Astrocyte (in vitro differentiated cells and primary cell): ENCODE data around the gene ME1. TPM values are rescaled to one million over a fixed set of nuclear protein-coding genes. Genes with fewer than 3 reads are reported as not detected.

Source experiments
- DNase-seq: peaks from one replicate; pipeline ENCODE4 v3.0.0-alpha.2; 2010; ENCODE audit warnings: low read depth
- FAIRE-seq: peaks from 2 replicates; lab custom pipeline; 2011; peaks lifted over from hg19 to GRCh38; lab: Jason Lieb, UNC
- H2AFZ ChIP-seq: 2 replicates; pipeline ENCODE4 v1.6.0; 2012; ENCODE audit warnings: low read depth, low read length, inconsistent platforms
- H3K27ac ChIP-seq: 2 replicates; pipeline ENCODE4 v1.5.1; 2011; ENCODE audit warnings: low read depth, low read length, inconsistent platforms
- H3K27me3 ChIP-seq: 2 replicates; pipeline ENCODE4 v1.6.0; 2011; ENCODE audit warnings: low read length, inconsistent platforms; ENCODE audit not compliant: insufficient read depth
- H3K36me3 ChIP-seq: 2 replicates; pipeline ENCODE4 v1.5.1; 2011; ENCODE audit warnings: low read length, inconsistent platforms; ENCODE audit not compliant: insufficient read depth
- H3K4me1 ChIP-seq: 2 replicates; pipeline ENCODE4 v1.5.1; 2011; ENCODE audit warnings: low read length, inconsistent platforms; ENCODE audit not compliant: insufficient read depth
- H3K4me2 ChIP-seq: 2 replicates; pipeline ENCODE4 v1.6.0; 2012; ENCODE audit warnings: low read length, inconsistent platforms
- H3K4me3 ChIP-seq: 2 replicates; pipeline ENCODE4 v1.5.1; 2011; ENCODE audit warnings: low read depth, mild to moderate bottlenecking, low read length, inconsistent platforms; ENCODE audit not compliant: insufficient read depth
- H3K79me2 ChIP-seq: 2 replicates; pipeline ENCODE4 v1.6.0; 2012; ENCODE audit warnings: mild to moderate bottlenecking, low read length, inconsistent platforms; ENCODE audit not compliant: insufficient read depth
- H3K9ac ChIP-seq: 2 replicates; pipeline ENCODE4 v1.6.0; 2012; ENCODE audit warnings: mild to moderate bottlenecking, low read length, inconsistent platforms
- H3K9me3 ChIP-seq: 2 replicates; pipeline ENCODE4 v1.5.1; 2012; ENCODE audit warnings: low read depth, mild to moderate bottlenecking, low read length, inconsistent platforms; ENCODE audit not compliant: insufficient read depth
- H4K20me1 ChIP-seq: 2 replicates; pipeline ENCODE4 v1.6.0; 2012; ENCODE audit warnings: low read length, inconsistent platforms; ENCODE audit not compliant: insufficient read depth
- H3K27ac Mint-ChIP-seq: one replicate; pipeline ENCODE4 v1.8.0; 2021; ENCODE audit warnings: mild to moderate bottlenecking, mixed read lengths; ENCODE audit not compliant: unreplicated experiment
- H3K27me3 Mint-ChIP-seq: one replicate; pipeline ENCODE4 v1.8.0; 2021; ENCODE audit warnings: low read depth, mixed read lengths; ENCODE audit not compliant: unreplicated experiment
- H3K36me3 Mint-ChIP-seq: one replicate; pipeline ENCODE4 v1.8.0; 2021; ENCODE audit warnings: low read depth, mixed read lengths; ENCODE audit not compliant: unreplicated experiment
- H3K4me1 Mint-ChIP-seq: one replicate; pipeline ENCODE4 v1.8.0; 2021; ENCODE audit warnings: low read depth, mixed read lengths; ENCODE audit not compliant: unreplicated experiment
- H3K4me3 Mint-ChIP-seq: one replicate; pipeline ENCODE4 v1.8.0; 2021; ENCODE audit warnings: mild to moderate bottlenecking, moderate library complexity, mixed read lengths; ENCODE audit not compliant: unreplicated experiment
- H3K9me3 Mint-ChIP-seq: one replicate; pipeline ENCODE4 v1.8.0; 2021; ENCODE audit warnings: mild to moderate bottlenecking, mixed read lengths; ENCODE audit not compliant: unreplicated experiment
- CTCF ChIP-seq: IDR thresholded peaks from 2 replicates; pipeline ENCODE4 v1.5.1; 2011; ENCODE audit warnings: low read depth, mild to moderate bottlenecking, inconsistent platforms, low read length, moderate library complexity; ENCODE audit not compliant: insufficient read depth
- EZH2 ChIP-seq: IDR thresholded peaks from 2 replicates; pipeline ENCODE4 v1.6.1; 2012; ENCODE audit warnings: mild to moderate bottlenecking, low read length, inconsistent platforms; ENCODE audit not compliant: insufficient read depth
- total RNA-seq: library from RNA; stranded (reverse); gene quantifications from 2 replicates; pipeline ENCODE4 v1.2.1, GENCODE V29; 2021

Gene ME1
- total RNA-seq, 1 donor from 2014 or later, result 38.5 TPM

DNA sequence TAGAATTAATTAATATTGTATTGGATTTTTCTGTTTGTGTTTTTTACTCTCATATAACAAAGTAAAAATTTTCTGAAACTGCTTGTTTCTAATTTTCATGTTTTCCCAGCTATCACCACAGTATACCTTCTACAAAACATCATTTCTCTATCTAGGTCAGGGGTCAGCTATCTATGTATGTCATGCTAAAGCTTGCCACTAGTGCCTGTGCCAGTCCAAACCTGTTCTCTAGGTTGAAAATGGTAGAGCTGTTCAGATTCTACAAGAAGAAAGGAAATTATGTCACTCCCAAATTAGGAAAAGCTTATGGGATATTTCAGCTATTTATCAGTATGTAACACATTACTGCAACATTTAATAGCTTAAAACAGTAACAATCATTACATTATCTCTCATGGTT lies 5.8 kb upstream of the ME1 start:
- no peak overlapping the region for H3K4me3 ChIP-seq
- H3K4me2 ChIP-seq, result no peak overlapping the region
- no peak overlapping the region for H3K9ac ChIP-seq
- Mint-ChIP-seq H3K27ac (no peak overlapping the region), H3K4me1 (peaks cover 1% of the 10 kb centered on the region), H3K9me3 (no peaks in the 10 kb centered on the region), H3K36me3 (no peaks in the 10 kb centered on the region), H3K27me3 (no peaks in the 10 kb centered on the region), H3K4me3 (no peak overlapping the region)
- H3K27ac ChIP-seq, result no peak overlapping the region
- FAIRE-seq, result no peak
- H3K79me2 ChIP-seq, result no peaks in the 10 kb centered on the region
- no peak overlapping the region for H2AFZ ChIP-seq
- DNase-seq, result no peak
- H3K36me3 ChIP-seq, result no peaks in the 10 kb centered on the region
- no peaks in the 10 kb centered on the region for H4K20me1 ChIP-seq
- no peaks in the 10 kb centered on the region for H3K4me1 ChIP-seq
- no peaks in the 10 kb centered on the region for H3K27me3 ChIP-seq
- no peaks in the 10 kb centered on the region for H3K9me3 ChIP-seq
- TF ChIP-seq EZH2, result no peak
- TF ChIP-seq CTCF, result no peak

DNA sequence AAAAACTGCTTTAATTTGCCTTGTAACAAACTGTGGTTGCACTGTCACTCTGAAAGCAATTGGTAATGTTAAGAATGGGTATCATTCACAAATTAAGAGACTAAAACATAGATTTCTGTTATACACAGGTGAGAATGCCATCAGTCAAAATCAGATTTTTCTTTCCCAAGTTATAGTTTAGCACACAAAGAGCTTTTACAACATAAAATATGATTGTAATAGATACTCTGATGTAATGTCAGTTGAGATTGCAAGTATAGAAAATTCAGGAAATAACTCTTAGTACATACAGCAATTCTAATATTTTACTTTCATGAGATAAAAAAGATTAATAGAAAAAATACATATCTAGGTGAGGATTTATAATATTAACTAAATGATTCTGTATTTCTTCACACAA lies 2.3 kb upstream of the ME1 start:
- H3K36me3 Mint-ChIP-seq, result no peaks in the 10 kb centered on the region
- H3K4me3 Mint-ChIP-seq, result no peak overlapping the region
- Histone ChIP-seq H3K27me3 (no peaks in the 10 kb centered on the region), H3K4me1 (peaks cover 11% of the 10 kb centered on the region), H3K79me2 (no peaks in the 10 kb centered on the region), H3K9ac (no peak overlapping the region), H3K4me3 (no peak overlapping the region), H3K27ac (no peak overlapping the region), H3K36me3 (no peaks in the 10 kb centered on the region), H4K20me1 (no peaks in the 10 kb centered on the region), H2AFZ (no peak overlapping the region), H3K9me3 (no peaks in the 10 kb centered on the region), H3K4me2 (no peak overlapping the region)
- no peaks in the 10 kb centered on the region for H3K27me3 Mint-ChIP-seq
- TF ChIP-seq CTCF, result no peak
- no peak for TF ChIP-seq EZH2
- H3K9me3 Mint-ChIP-seq, result no peaks in the 10 kb centered on the region
- no peak overlapping the region for H3K27ac Mint-ChIP-seq
- peaks cover 4% of the 10 kb centered on the region for H3K4me1 Mint-ChIP-seq
- no peak for FAIRE-seq
- DNase-seq, result no peak

DNA sequence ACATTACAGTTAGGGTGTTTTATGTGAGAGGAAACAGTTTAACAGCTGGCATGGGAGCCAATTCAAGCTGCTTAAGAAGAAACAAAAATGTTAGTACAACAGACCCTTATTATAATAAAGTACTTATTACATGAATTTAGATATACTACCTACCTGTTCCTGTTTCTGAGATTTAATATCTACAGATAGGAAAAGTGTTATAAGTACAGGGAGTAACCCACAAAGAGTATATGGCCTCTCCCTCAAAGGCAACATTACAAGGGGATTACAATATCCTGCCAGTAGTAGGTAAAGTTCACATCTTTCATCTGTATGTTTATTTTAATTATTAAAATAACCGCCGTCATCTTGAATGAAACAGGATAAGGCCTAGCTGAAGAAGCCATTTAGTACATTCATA lies 1.8 kb upstream of the ME1 start:
- H3K4me2 ChIP-seq, result no peak overlapping the region
- peaks cover 11% of the 10 kb centered on the region for H3K4me1 ChIP-seq
- H3K79me2 ChIP-seq, result no peaks in the 10 kb centered on the region
- FAIRE-seq, result no peak
- H3K36me3 ChIP-seq, result no peaks in the 10 kb centered on the region
- no peaks in the 10 kb centered on the region for H3K9me3 Mint-ChIP-seq
- H3K4me1 Mint-ChIP-seq, result peaks cover 4% of the 10 kb centered on the region
- no peaks in the 10 kb centered on the region for H3K27me3 ChIP-seq
- H3K9ac ChIP-seq, result no peak overlapping the region
- H3K27ac ChIP-seq, result no peak overlapping the region
- H3K4me3 ChIP-seq, result no peak overlapping the region
- no peak for TF ChIP-seq CTCF
- TF ChIP-seq EZH2, result no peak
- H3K9me3 ChIP-seq, result no peaks in the 10 kb centered on the region
- no peaks in the 10 kb centered on the region for H4K20me1 ChIP-seq
- no peak overlapping the region for H3K4me3 Mint-ChIP-seq
- no peak overlapping the region for H3K27ac Mint-ChIP-seq
- no peak for DNase-seq
- no peaks in the 10 kb centered on the region for H3K27me3 Mint-ChIP-seq
- H3K36me3 Mint-ChIP-seq, result no peaks in the 10 kb centered on the region
- H2AFZ ChIP-seq, result no peak overlapping the region
